Kidney capillary endothelial cell (primary cell): ENCODE data around the gene CXCL9.
"Not testable (repeated sequence)": the region's sequence is repeated elsewhere in the genome, so short reads cannot be mapped to it uniquely, and the experiment has no call there.

Experiments
- DNase-seq: peaks from one replicate; pipeline ENCODE4 v3.0.0-alpha.2; 2018; ENCODE audit warnings: low spot score

The CXCL9 gene

GRCh38 chr4:75954811-75955210 is 52.5 kb downstream of the CXCL9 start:
- DNase-seq, result not testable (repeated sequence)

- no peak for DNase-seq
Measured at GRCh38 chr4:75953509-75953908, 53.8 kb downstream of the CXCL9 start.
